ENCODE data around the gene NINJ1. TPM values are rescaled to one million over a fixed set of nuclear protein-coding genes. Genes with fewer than 3 reads are reported as not detected.

The NINJ1 gene
- total and polyA plus RNA-seq, 2 of the 13 experiments (the other 11 are each of a cell fraction or from before 2014, with no cell fraction given): 81.2 to 92.1 TPM

DNA sequence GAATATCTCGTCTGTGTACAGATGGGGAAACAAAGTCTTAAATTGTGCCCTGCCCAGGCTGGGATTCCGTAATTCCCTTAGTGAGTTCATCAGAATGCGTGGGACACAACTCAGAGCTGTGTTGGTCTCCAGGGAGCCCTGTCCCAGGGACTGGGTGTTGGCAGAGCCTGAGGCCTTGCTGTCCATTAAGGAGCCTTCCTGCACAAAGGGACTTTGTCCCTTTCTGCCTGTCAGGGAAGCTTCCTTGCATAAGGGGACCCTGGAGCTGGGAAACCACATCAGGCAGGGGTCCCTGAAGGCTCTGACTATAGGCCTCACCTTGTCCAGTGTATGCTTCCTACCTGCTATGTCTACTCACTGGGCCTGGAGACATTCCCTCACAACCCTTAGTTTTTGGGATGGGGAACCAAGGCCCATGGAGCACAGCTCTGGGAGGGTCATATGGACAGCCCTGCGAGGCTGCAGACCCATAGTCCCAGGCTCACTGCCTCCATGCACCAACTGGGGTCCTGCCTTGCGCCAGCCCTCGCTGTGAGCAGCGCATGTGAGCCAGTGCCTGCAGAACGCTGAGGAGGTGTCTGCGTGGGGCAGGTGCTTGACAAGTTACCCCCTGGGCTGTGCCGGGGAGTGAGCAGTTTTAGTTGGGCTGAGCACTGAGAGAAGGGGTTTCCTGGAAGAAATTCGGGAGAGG is 36.4 kb downstream of the NINJ1 start (continued):
- peak; percentile 39; the same call in 1 of the 2 replicates for TF ChIP-seq HNF4A (CRISPR knock-in tag; IDR thresholded peaks at IDR 0.05)
- TF ChIP-seq ZKSCAN8 (CRISPR knock-in tag; IDR thresholded peaks at IDR 0.05; ENCODE audit: borderline replicate concordance): no peak
- TF ChIP-seq SAP130 (CRISPR knock-in tag; IDR thresholded peaks at IDR 0.05; ENCODE audit: low read depth): peak; percentile 21; the same call in 1 of the 2 replicates
- TF ChIP-seq SPEN (CRISPR knock-in tag; IDR thresholded peaks at IDR 0.05; ENCODE audit: low read depth): no peak
- no peak for TF ChIP-seq FOXK2 (IDR thresholded peaks at IDR 0.05)
- TF ChIP-seq KLF13 (CRISPR knock-in tag; IDR thresholded peaks at IDR 0.05): 0 out of 2 replicates have a peak, but pooled peaks have one; percentile 9
- TF ChIP-seq ARNT2 (CRISPR knock-in tag; IDR thresholded peaks at IDR 0.05; ENCODE audit: low read depth): no peak
- TF ChIP-seq HMG20B (CRISPR knock-in tag; conservative IDR thresholded peaks at IDR 0.05): no peak
- TF ChIP-seq ZNF362 (CRISPR knock-in tag; IDR thresholded peaks at IDR 0.05; ENCODE audit: borderline replicate concordance): no peak
- TF ChIP-seq TEAD3 (CRISPR knock-in tag; optimal IDR thresholded peaks at IDR 0.05; ENCODE audit: borderline replicate concordance): peak; percentile 10
- TF ChIP-seq ATM (IDR thresholded peaks at IDR 0.05; ENCODE audit: borderline replicate concordance): no peak
- TF ChIP-seq ZNF367 (CRISPR knock-in tag; IDR thresholded peaks at IDR 0.05; ENCODE audit: borderline replicate concordance): no peak

GRCh38 chr9:93096811-93097382 is 37.2 kb downstream of the NINJ1 start:
- Histone ChIP-seq H3K27ac (ENCODE audit: extremely low read length, insufficient read depth, low read length) (peak overlapping the region; percentile 39), H3K9me3 (ENCODE audit: low read length) (no peaks in the 10 kb centered on the region), H3K36me3 (replicated peaks in 1 of 2; ENCODE audit: control insufficient read depth in 1 of 2, insufficient read depth in 2 of 2, low read length in 2 of 2) (no peaks in the 10 kb centered on the region), H4K20me1 (ENCODE audit: insufficient read depth, low read length) (no peaks in the 10 kb centered on the region; the same call in 1 of the 2 replicates), H3K79me2 (ENCODE audit: insufficient read depth, low read length) (peaks cover 20% of the 10 kb centered on the region), H3K4me1 (ENCODE audit: insufficient read depth, low read length) (peaks cover 59% of the 10 kb centered on the region), H3K4me3 (replicated peaks in 1 of 3; ENCODE audit: insufficient read depth in 1 of 3, low read depth in 2 of 3, low read length in 3 of 3) (peak overlapping the region; percentile 82 to 91 (median 90)), H3K9ac (ENCODE audit: insufficient read depth, low read depth, low read length) (peak overlapping the region; percentile 80), H3K4me2 (ENCODE audit: low read depth, low read length) (peak overlapping the region; percentile 90), H2AFZ (ENCODE audit: low read length) (no peak overlapping the region), H3K27me3 (ENCODE audit: control insufficient read depth in 1 of 2, insufficient read depth in 2 of 2, low read length in 2 of 2) (no peaks in the 10 kb centered on the region; a peak in 1 of 5 replicates)
- ChIA-PET POLR2A (interaction anchor here (0.8 to 3.4 kb wide), 6 partner anchors 12 to 37 kb away, joined by 3 to 21 read pairs (median 5); partner anchors contain the start of gene NINJ1), CTCF (ENCODE audit: low intra/inter-chr PET ratio, low total read pairs) (no interaction called here)
- no TSS peak for BruUV-seq (replicated peaks)
- ATAC-seq: no peak
- DNase-seq (ENCODE audit: low spot score): no peak
- intact Hi-C loops (cut with micrococcal nuclease; ENCODE audit: unreplicated experiment): no loop called here
- no peak for TF ChIP-seq NR3C1 (CRISPR knock-in tag; IDR thresholded peaks at IDR 0.05)
- TF ChIP-seq ZNF761 (CRISPR knock-in tag; conservative IDR thresholded peaks at IDR 0.05): no peak
- TF ChIP-seq ZNF263 (CRISPR knock-in tag; IDR thresholded peaks at IDR 0.05): peak; percentile 36; the same call in 1 of the 2 replicates
- in situ Hi-C loops (cut with HindIII; ENCODE audit: extremely low pct_ligation_motif_present, low pct_unique_long_range_greater_than_20kb): no loop called here
- FAIRE-seq: no peak
- 4% methylated on average over 9 of the region's 16 CpGs for WGBS (ENCODE audit: low lambda C conversion rate)
